ENCODE results near the gene CEP112. TPM values are rescaled to one million over a fixed set of nuclear protein-coding genes. Genes with fewer than 3 reads are reported as not detected.

CEP112 gene
- polyA plus RNA-seq, 1 experiment = 5.7 TPM

GRCh38 chr17:66008680-66009079 lies 183.3 kb downstream of the CEP112 start:
- H3K9me3 ChIP-seq (ENCODE audit: control insufficient read depth, insufficient read depth, low read length) = no peaks in the 10 kb centered on the region
- no peak overlapping the region for H3K4me3 ChIP-seq (ENCODE audit: low read depth, low read length)
- no peak overlapping the region for H3K27ac ChIP-seq (ENCODE audit: low read depth, low read length)
- ChIA-PET CTCF (no interaction called here), POLR2A (no interaction called here)
- no peak for DNase-seq (ENCODE audit: low read depth, low spot score)
- H3K27me3 ChIP-seq (ENCODE audit: control insufficient read depth, insufficient read depth, low read length) = no peaks in the 10 kb centered on the region
- TF ChIP-seq, protein P1, sequence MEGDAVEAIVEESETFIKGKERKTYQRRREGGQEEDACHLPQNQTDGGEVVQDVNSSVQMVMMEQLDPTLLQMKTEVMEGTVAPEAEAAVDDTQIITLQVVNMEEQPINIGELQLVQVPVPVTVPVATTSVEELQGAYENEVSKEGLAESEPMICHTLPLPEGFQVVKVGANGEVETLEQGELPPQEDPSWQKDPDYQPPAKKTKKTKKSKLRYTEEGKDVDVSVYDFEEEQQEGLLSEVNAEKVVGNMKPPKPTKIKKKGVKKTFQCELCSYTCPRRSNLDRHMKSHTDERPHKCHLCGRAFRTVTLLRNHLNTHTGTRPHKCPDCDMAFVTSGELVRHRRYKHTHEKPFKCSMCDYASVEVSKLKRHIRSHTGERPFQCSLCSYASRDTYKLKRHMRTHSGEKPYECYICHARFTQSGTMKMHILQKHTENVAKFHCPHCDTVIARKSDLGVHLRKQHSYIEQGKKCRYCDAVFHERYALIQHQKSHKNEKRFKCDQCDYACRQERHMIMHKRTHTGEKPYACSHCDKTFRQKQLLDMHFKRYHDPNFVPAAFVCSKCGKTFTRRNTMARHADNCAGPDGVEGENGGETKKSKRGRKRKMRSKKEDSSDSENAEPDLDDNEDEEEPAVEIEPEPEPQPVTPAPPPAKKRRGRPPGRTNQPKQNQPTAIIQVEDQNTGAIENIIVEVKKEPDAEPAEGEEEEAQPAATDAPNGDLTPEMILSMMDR (IDR thresholded peaks at IDR 0.05; ENCODE audit: low read depth, low read length) = no peak

DNA sequence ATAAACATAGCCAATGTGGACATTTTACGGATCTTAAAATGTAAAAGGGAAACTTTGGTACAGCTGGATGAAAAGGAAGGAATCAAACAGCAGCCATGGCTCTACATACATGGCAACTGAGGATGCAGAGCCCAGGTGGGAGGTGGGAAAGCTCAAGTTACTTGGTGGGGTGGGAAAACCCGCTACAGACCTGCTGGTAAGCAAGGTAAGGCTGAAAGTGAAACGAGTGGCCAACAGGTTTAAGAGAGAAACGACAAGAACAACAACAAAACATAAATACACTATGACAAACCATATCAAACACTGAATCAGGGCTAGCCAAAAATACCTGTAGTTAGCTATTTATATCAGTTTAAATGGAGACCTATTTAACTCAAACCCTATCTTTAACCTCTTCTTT lies 185.3 kb downstream of the CEP112 start:
- DNase-seq (ENCODE audit: low read depth, low spot score) = no peak
- no peak overlapping the region for H3K4me3 ChIP-seq (ENCODE audit: low read depth, low read length)
- ChIA-PET CTCF (interaction anchor here (0.7 to 1.5 kb wide), 2 partner anchors 9 to 712 kb away, joined by 3 read pairs; no protein-coding TSS in a partner anchor), POLR2A (no interaction called here)
- H3K27me3 ChIP-seq (ENCODE audit: control insufficient read depth, insufficient read depth, low read length) = no peaks in the 10 kb centered on the region
- TF ChIP-seq, protein P1 (IDR thresholded peaks at IDR 0.05; ENCODE audit: low read depth, low read length) = no peak
- H3K9me3 ChIP-seq (ENCODE audit: control insufficient read depth, insufficient read depth, low read length) = no peaks in the 10 kb centered on the region
- no peak overlapping the region for H3K27ac ChIP-seq (ENCODE audit: low read depth, low read length)

GRCh38 chr17:66002812-66003211 lies 189.1 kb downstream of the CEP112 start:
- no peak for DNase-seq (ENCODE audit: low read depth, low spot score)
- TF ChIP-seq, protein P1 (IDR thresholded peaks at IDR 0.05; ENCODE audit: low read depth, low read length) = no peak
- ChIA-PET POLR2A (no interaction called here), CTCF (no interaction called here)
- H3K9me3 ChIP-seq (ENCODE audit: control insufficient read depth, insufficient read depth, low read length) = no peaks in the 10 kb centered on the region
- H3K4me3 ChIP-seq (ENCODE audit: low read depth, low read length) = no peak overlapping the region
- no peak overlapping the region for H3K27ac ChIP-seq (ENCODE audit: low read depth, low read length)
- H3K27me3 ChIP-seq (ENCODE audit: control insufficient read depth, insufficient read depth, low read length) = no peaks in the 10 kb centered on the region

- no peak for DNase-seq (ENCODE audit: low read depth, low spot score)
- no peaks in the 10 kb centered on the region for H3K27me3 ChIP-seq (ENCODE audit: control insufficient read depth, insufficient read depth, low read length)
- CTCF ChIA-PET = no interaction called here
- no peak overlapping the region for H3K4me3 ChIP-seq (ENCODE audit: low read depth, low read length)
- no peak overlapping the region for H3K27ac ChIP-seq (ENCODE audit: low read depth, low read length)
- POLR2A ChIA-PET = interaction anchor here (0.6 kb wide), 1 partner anchor 1789 kb away, joined by 12 read pairs; no protein-coding TSS in a partner anchor
- H3K9me3 ChIP-seq (ENCODE audit: control insufficient read depth, insufficient read depth, low read length) = no peaks in the 10 kb centered on the region
- TF ChIP-seq, protein P1 (IDR thresholded peaks at IDR 0.05; ENCODE audit: low read depth, low read length) = no peak
Measured at GRCh38 chr17:66002063-66002585, 189.8 kb downstream of the CEP112 start.

DNA sequence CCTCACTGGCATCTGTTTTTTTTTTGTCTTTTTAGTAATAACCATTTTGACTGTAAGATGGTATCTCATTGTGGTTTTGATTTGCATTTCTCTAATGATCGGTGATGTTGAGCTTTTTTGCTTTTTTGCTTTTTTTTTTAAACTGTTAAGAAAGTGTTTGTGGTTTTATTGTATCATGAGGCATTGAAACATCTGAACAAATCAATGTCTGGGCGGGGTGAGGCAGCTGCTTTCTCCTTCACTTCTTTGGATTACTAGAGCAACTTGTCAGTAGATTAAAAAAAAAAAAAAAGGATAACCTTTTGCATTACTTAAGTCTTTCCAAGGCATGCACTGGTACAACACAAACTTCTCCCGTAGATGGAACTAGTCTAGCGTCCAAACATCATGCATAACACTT lies 191.7 kb downstream of the CEP112 start:
- no peak for DNase-seq (ENCODE audit: low read depth, low spot score)
- ChIA-PET POLR2A (no interaction called here), CTCF (interaction anchor here (1.3 kb wide), 1 partner anchor 705 kb away, joined by 3 read pairs; no protein-coding TSS in a partner anchor)
- TF ChIP-seq, protein P1 (IDR thresholded peaks at IDR 0.05; ENCODE audit: low read depth, low read length) = no peak
- H3K27ac ChIP-seq (ENCODE audit: low read depth, low read length) = no peak overlapping the region
- H3K4me3 ChIP-seq (ENCODE audit: low read depth, low read length) = no peak overlapping the region
- H3K9me3 ChIP-seq (ENCODE audit: control insufficient read depth, insufficient read depth, low read length) = no peaks in the 10 kb centered on the region
- H3K27me3 ChIP-seq (ENCODE audit: control insufficient read depth, insufficient read depth, low read length) = no peaks in the 10 kb centered on the region

Data from AG04450 (cell line).